Measurements from ENCODE around the gene TRRAP.

The TRRAP gene

GRCh38 chr7:98990356-98990755 is 112.0 kb downstream of the TRRAP start:
- Histone ChIP-seq H3K27ac (ENCODE audit: low read depth, low read length) (no peak overlapping the region), H3K4me1 (ENCODE audit: control insufficient read depth, insufficient read depth, low read length) (no peaks in the 10 kb centered on the region), H3K27me3 (ENCODE audit: control insufficient read depth, insufficient read depth, low read length) (no peaks in the 10 kb centered on the region), H3K9ac (ENCODE audit: low read depth, low read length) (no peak overlapping the region), H3K4me3 (ENCODE audit: low read depth, low read length) (no peak overlapping the region), H3K36me3 (ENCODE audit: control insufficient read depth, insufficient read depth, low read length) (peaks cover 99% of the 10 kb centered on the region), H3K9me3 (ENCODE audit: control insufficient read depth, insufficient read depth, low read length) (peaks cover 7% of the 10 kb centered on the region; the same call in 1 of the 2 replicates)

DNA sequence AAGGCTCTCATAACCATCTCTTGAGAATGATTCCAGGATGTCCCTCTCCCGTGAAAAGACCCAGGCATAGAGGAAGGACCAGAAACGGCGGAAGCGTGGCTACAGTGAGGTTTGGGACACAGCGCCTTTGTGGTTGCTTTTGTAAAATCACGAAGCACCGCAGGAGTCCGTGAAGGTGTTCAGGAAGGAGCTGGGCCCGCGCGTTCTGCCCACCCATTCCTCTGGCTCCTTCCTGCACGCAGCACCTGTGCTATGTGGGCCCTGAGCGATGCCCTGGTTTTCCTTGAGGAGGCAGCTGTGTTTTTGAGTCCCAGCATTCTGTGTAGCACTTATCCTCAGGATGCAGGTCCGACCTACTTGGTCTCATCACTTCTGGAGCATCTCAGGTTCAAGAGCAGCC is 112.8 kb downstream of the TRRAP start:
- no peak overlapping the region for H3K9ac ChIP-seq (ENCODE audit: low read depth, low read length)
- H3K36me3 ChIP-seq (ENCODE audit: control insufficient read depth, insufficient read depth, low read length): peaks cover 99% of the 10 kb centered on the region
- no peak overlapping the region for H3K27ac ChIP-seq (ENCODE audit: low read depth, low read length)

DNA sequence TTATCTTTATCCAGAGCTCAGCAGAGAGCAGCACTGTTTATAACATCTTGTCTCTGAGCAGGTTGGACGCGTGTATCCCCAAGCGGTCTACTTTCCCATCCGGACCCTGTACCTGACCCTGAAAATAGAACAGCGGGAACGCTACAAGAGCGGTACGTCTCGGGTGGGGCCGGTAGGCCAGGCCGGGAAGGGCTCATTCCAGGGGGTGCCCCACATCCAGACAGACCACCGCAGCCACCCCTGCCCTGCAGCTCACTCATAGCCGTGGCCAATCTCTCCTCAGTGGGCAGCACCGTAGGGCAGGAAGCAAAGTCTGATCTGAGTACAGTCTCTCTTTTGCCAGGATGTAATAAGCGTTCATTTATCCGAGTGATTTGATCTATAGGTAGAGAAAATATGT is 113.7 kb downstream of the TRRAP start:
- Histone ChIP-seq H3K9me3 (ENCODE audit: control insufficient read depth, insufficient read depth, low read length) (no peaks in the 10 kb centered on the region), H3K36me3 (ENCODE audit: control insufficient read depth, insufficient read depth, low read length) (peaks cover 99% of the 10 kb centered on the region), H3K4me1 (ENCODE audit: control insufficient read depth, insufficient read depth, low read length) (no peaks in the 10 kb centered on the region), H3K27ac (ENCODE audit: low read depth, low read length) (no peak overlapping the region), H3K4me3 (ENCODE audit: low read depth, low read length) (no peak overlapping the region), H3K9ac (ENCODE audit: low read depth, low read length) (no peak overlapping the region), H3K27me3 (ENCODE audit: control insufficient read depth, insufficient read depth, low read length) (no peaks in the 10 kb centered on the region)

More for the DNA sequence above, 112.8 kb downstream of the TRRAP start:
- Histone ChIP-seq H3K27me3 (ENCODE audit: control insufficient read depth, insufficient read depth, low read length) (no peaks in the 10 kb centered on the region), H3K9me3 (ENCODE audit: control insufficient read depth, insufficient read depth, low read length) (peaks cover 2% of the 10 kb centered on the region; the same call in 1 of the 2 replicates), H3K4me3 (ENCODE audit: low read depth, low read length) (no peak overlapping the region), H3K4me1 (ENCODE audit: control insufficient read depth, insufficient read depth, low read length) (no peaks in the 10 kb centered on the region)

DNA sequence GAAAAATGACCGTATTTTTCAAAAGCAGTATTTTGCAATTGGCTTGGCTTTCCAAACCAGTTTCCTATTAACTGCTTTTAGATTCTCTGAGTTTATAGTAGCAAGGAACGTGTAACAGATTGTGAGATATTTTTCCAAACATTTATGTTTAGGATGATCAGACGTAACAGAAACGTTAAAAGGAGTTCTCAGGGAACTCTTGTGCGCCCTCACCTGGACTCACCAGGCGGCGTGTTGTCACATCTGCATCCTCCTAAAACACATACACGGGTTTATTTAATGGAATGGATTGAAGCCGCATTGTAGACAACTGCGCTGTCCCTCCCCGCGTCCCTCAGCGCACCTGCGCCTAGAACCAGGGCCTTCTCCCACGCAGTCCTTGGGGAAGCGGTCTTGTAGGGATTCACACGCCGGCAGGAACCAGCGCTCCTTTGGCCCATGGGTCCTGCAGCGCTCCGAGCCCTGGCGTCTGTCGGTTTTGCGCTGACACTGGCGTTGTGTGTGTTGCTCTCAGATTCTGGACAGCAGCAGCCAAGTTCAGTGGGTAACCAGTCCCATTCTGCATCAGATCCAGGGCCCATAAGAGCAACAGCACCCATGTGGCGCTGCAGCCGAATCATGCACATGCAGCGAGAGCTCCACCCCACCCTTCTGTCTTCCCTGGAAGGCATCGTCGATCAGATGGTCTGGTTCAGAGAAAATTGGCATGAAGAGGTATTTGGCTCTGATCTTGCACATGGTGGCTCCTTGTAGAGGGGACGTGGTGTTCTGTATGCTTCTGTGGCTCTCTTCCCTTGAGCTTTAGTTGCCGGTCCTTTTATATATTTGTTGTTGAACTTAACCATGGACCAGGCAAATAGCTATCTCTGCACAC is 114.9 kb downstream of the TRRAP start:
- peaks cover 99% of the 10 kb centered on the region for H3K36me3 ChIP-seq (ENCODE audit: control insufficient read depth, insufficient read depth, low read length)
- no peak overlapping the region for H3K27ac ChIP-seq (ENCODE audit: low read depth, low read length)
- no peak overlapping the region for H3K4me3 ChIP-seq (ENCODE audit: low read depth, low read length)
- H3K4me1 ChIP-seq (ENCODE audit: control insufficient read depth, insufficient read depth, low read length): no peaks in the 10 kb centered on the region
- no peaks in the 10 kb centered on the region for H3K27me3 ChIP-seq (ENCODE audit: control insufficient read depth, insufficient read depth, low read length)
- H3K9me3 ChIP-seq (ENCODE audit: control insufficient read depth, insufficient read depth, low read length): no peaks in the 10 kb centered on the region
- H3K9ac ChIP-seq (ENCODE audit: low read depth, low read length): no peak overlapping the region

GRCh38 chr7:98994046-98994944 is 116.0 kb downstream of the TRRAP start:
- no peaks in the 10 kb centered on the region for H3K9me3 ChIP-seq (ENCODE audit: control insufficient read depth, insufficient read depth, low read length)
- H3K9ac ChIP-seq (ENCODE audit: low read depth, low read length): no peak overlapping the region
- H3K27me3 ChIP-seq (ENCODE audit: control insufficient read depth, insufficient read depth, low read length): no peaks in the 10 kb centered on the region
- no peak overlapping the region for H3K4me3 ChIP-seq (ENCODE audit: low read depth, low read length)
- peaks cover 99% of the 10 kb centered on the region for H3K36me3 ChIP-seq (ENCODE audit: control insufficient read depth, insufficient read depth, low read length)
- H3K27ac ChIP-seq (ENCODE audit: low read depth, low read length): no peak overlapping the region
- no peaks in the 10 kb centered on the region for H3K4me1 ChIP-seq (ENCODE audit: control insufficient read depth, insufficient read depth, low read length)

DNA sequence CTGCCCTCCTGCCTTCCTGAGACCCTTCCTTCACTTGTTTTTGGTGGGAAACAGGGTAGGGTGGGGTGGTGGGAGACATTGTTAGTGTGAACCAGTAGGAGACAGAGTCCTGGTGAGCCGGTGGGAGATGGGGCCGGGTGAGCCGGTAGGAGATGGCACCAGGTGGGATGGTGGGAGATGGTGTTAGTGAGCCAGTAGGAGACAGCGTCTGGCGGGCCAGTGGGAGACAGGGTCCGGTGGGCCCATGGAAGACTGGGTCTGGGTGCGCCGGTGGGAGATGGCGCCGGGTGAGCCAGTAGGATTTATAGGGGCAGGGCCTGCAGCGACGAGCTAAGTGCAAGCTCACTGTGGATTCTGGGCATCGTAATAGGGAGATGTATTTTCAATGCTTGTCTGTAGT is 116.8 kb downstream of the TRRAP start:
- no peak overlapping the region for H3K27ac ChIP-seq (ENCODE audit: low read depth, low read length)
- no peak overlapping the region for H3K4me3 ChIP-seq (ENCODE audit: low read depth, low read length)
- H3K27me3 ChIP-seq (ENCODE audit: control insufficient read depth, insufficient read depth, low read length): no peaks in the 10 kb centered on the region
- no peak overlapping the region for H3K9ac ChIP-seq (ENCODE audit: low read depth, low read length)
- peaks cover 98% of the 10 kb centered on the region for H3K36me3 ChIP-seq (ENCODE audit: control insufficient read depth, insufficient read depth, low read length)
- no peaks in the 10 kb centered on the region for H3K4me1 ChIP-seq (ENCODE audit: control insufficient read depth, insufficient read depth, low read length)
- H3K9me3 ChIP-seq (ENCODE audit: control insufficient read depth, insufficient read depth, low read length): no peaks in the 10 kb centered on the region

GRCh38 chr7:98995523-98996149 is 117.3 kb downstream of the TRRAP start:
- no peak overlapping the region for H3K4me3 ChIP-seq (ENCODE audit: low read depth, low read length)
- no peaks in the 10 kb centered on the region for H3K4me1 ChIP-seq (ENCODE audit: control insufficient read depth, insufficient read depth, low read length)
- no peak overlapping the region for H3K27ac ChIP-seq (ENCODE audit: low read depth, low read length)
- H3K36me3 ChIP-seq (ENCODE audit: control insufficient read depth, insufficient read depth, low read length): peaks cover 98% of the 10 kb centered on the region
- H3K9me3 ChIP-seq (ENCODE audit: control insufficient read depth, insufficient read depth, low read length): no peaks in the 10 kb centered on the region
- H3K27me3 ChIP-seq (ENCODE audit: control insufficient read depth, insufficient read depth, low read length): no peaks in the 10 kb centered on the region
- H3K9ac ChIP-seq (ENCODE audit: low read depth, low read length): no peak overlapping the region

DNA sequence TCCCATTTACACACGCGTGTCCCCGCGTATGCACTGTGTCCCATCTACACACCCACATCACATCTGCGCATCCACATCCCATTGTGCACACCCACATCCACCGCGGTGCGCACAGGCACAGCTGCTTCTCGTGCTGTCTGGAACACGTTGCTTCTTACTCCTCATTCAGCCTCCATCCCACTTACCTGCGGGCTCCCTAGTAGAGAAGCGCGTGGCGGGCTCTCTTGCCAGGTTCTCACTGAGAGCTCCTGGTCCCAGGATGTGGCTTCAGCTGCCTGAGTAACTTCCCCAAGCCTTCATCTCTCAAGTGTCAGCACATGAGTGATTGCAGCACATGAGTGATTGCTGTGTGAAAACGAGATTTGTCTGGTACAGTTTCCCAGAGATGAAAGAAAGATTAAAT is 117.8 kb downstream of the TRRAP start:
- H3K27me3 ChIP-seq (ENCODE audit: control insufficient read depth, insufficient read depth, low read length): no peaks in the 10 kb centered on the region
- H3K36me3 ChIP-seq (ENCODE audit: control insufficient read depth, insufficient read depth, low read length): peaks cover 98% of the 10 kb centered on the region
- H3K9ac ChIP-seq (ENCODE audit: low read depth, low read length): no peak overlapping the region
- no peak overlapping the region for H3K27ac ChIP-seq (ENCODE audit: low read depth, low read length)
- H3K4me1 ChIP-seq (ENCODE audit: control insufficient read depth, insufficient read depth, low read length): no peaks in the 10 kb centered on the region
- H3K9me3 ChIP-seq (ENCODE audit: control insufficient read depth, insufficient read depth, low read length): no peaks in the 10 kb centered on the region
- H3K4me3 ChIP-seq (ENCODE audit: low read depth, low read length): no peak overlapping the region

- no peak overlapping the region for H3K9ac ChIP-seq (ENCODE audit: low read depth, low read length)
- H3K27me3 ChIP-seq (ENCODE audit: control insufficient read depth, insufficient read depth, low read length): no peaks in the 10 kb centered on the region
- H3K9me3 ChIP-seq (ENCODE audit: control insufficient read depth, insufficient read depth, low read length): no peaks in the 10 kb centered on the region
- no peaks in the 10 kb centered on the region for H3K4me1 ChIP-seq (ENCODE audit: control insufficient read depth, insufficient read depth, low read length)
- H3K4me3 ChIP-seq (ENCODE audit: low read depth, low read length): no peak overlapping the region
- peaks cover 96% of the 10 kb centered on the region for H3K36me3 ChIP-seq (ENCODE audit: control insufficient read depth, insufficient read depth, low read length)
- H3K27ac ChIP-seq (ENCODE audit: low read depth, low read length): no peak overlapping the region
Measured at GRCh38 chr7:98997846-98998245, 119.5 kb downstream of the TRRAP start.

- Histone ChIP-seq H3K9ac (ENCODE audit: low read depth, low read length) (no peak overlapping the region), H3K27me3 (ENCODE audit: control insufficient read depth, insufficient read depth, low read length) (no peaks in the 10 kb centered on the region), H3K9me3 (ENCODE audit: control insufficient read depth, insufficient read depth, low read length) (no peaks in the 10 kb centered on the region), H3K4me1 (ENCODE audit: control insufficient read depth, insufficient read depth, low read length) (no peaks in the 10 kb centered on the region), H3K27ac (ENCODE audit: low read depth, low read length) (no peak overlapping the region), H3K4me3 (ENCODE audit: low read depth, low read length) (no peak overlapping the region), H3K36me3 (ENCODE audit: control insufficient read depth, insufficient read depth, low read length) (peaks cover 91% of the 10 kb centered on the region)
Measured at GRCh38 chr7:98998821-98999725, 120.7 kb downstream of the TRRAP start.
